ENCODE data around the gene FAM156B.
"Not testable (repeated sequence)": the region's sequence is repeated elsewhere in the genome, so short reads cannot be mapped to it uniquely, and the experiment has no call there.

The FAM156B gene

DNA sequence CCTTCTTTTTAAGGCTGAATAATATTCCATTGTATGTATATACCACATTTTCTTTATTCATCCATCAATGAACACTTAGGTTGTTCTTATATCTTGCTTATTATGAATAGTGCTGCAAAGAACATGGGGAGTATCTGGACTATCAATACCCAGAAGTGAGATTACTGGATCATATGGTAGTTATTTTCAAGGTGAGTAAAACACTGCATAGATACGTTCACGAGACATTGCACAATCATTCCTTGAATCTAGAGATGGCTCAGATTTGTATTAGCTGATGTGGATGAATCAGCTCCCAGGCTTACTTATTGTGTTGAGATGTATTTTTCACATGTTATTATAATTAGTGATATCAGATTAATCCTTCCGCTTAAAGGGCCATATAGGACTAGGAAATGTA lies 17.6 kb downstream of the FAM156B start:
- in situ Hi-C loops (cut with MboI; ENCODE audit: low sequenced_read_pairs), result not testable (repeated sequence)

DNA sequence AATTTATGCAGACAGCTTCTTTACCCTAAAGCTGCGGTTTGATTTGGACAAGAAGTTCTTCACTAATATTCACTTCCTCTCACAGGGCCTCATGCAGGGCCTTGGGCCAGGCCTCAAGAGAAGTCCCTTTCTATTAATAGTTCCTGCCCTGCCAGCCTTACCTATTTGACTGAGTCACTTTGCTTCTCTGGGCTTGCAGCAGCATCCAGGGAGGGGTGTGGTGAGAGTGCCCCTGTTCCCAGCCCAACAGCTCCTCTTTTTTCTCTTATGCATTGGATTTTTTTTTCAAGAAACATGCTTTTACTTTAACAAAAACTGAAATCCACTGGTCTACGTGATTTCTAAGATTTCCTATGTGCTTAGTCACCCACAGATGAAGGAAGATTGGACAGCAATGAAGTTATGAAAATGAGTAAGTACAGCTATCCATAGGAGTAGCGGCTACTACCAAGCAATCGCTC lies 26.7 kb downstream of the FAM156B start:
- in situ Hi-C loops (cut with MboI; ENCODE audit: low sequenced_read_pairs), result no loop called here

DNA sequence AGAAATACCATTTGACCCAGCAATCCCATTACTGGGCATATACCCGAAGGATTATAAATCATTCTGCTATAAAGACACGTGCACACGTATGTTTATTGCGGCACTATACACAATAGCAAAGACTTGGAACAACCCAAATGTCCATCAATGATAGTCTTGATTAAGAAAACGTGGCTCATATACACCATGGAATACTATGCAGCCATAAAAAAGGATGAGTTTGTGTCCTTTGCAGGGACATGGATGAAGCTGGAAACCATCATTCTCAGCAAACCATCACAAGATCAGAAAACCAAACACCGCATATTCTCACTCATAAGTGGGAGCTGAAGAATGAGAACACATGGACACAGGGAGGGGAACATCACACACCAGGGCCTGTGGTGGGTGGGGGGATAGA lies 33.1 kb downstream of the FAM156B start:
- in situ Hi-C loops (cut with MboI; ENCODE audit: low sequenced_read_pairs), result not testable (repeated sequence)

DNA sequence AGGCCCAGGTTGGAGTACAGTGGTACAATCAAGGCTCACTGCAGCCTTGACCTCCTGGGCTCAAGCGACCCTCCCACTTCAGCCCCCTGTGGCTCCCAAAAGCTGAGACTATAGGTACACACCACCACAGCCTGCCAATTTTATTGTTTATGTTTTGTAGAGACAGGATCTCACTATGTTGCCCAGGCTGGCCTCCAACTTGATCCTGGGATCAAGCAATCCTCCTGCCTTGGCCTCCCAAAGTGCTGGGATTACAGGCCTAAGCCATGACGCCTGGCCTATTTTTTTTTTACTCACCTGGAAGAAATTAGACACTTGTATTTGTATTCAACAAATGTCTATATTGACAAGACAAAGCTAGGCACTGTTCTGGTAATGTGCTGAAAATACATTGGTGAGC lies 36.1 kb downstream of the FAM156B start:
- in situ Hi-C loops (cut with MboI; ENCODE audit: low sequenced_read_pairs), result no loop called here

DNA sequence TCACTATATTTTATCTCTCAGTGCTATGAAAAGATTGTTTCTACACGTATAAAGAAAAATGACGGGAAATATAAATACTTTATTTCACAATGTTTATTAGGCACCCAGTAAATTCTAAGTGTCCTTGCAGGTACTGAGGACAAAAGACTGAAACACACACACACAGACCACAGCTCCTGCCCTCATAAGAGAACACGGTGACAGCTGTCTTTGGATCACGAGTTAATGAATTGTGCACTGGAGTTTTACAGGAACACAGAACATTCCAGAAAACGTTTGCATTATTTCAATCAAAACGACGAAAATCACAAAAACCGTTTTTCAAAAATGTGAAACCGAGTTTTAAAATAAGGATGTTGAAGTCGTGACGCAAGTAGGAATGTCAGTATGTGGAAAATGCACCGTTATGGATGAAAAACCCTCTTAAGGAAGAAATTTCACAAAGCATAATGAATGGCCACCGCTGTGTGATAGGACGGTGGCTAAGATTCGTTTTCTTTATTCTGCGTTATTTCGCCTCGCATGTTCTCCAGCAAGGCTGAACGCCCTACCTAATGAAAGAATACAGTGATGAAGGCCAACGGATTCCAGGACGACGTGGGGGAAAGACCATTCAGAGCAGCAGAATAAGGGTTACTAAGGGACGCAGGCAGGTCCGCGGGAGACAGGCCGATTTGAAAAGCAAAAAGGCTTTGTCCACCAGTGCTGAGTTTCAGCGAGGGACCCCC lies 37.0 kb downstream of the FAM156B start:
- in situ Hi-C loops (cut with MboI; ENCODE audit: low sequenced_read_pairs), result no loop called here

DNA sequence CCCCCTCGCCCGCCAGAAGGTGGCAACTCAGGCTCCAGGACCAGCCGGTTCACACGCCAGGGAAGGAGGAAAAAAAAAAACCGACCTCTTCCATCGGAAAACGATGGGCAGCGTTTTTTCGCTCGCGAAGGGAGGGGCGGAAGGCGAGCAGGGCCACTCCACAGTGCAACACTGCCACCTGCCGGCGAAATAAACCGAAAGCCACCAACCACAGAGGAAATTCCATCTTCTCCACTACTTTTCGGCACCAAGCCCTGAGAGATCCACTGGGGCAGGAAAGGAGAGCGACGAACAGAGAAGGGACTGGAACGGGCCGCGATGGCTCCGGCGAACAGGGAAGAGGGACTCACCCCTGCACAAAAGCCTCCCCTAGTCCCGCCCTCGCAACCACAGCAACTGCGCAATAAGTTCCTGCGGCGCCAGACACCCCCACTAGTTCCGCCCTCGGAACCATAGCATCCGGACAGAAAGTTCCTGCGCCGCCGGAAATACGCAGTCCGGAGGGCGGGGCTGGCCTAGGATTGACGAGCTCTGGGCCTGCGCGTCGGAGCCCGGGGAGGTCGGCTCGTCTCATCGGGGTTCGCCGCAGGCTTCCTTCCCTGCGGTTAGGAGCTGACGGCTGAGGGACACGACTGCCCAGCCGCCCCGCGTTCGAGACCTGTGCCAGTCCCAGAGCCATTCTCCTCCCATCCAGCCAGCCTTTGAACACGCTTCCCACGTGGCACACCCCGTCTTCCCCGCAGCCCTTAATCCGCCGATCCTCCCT lies 37.8 kb downstream of the FAM156B start:
- in situ Hi-C loops (cut with MboI; ENCODE audit: low sequenced_read_pairs), result no loop called here

DNA sequence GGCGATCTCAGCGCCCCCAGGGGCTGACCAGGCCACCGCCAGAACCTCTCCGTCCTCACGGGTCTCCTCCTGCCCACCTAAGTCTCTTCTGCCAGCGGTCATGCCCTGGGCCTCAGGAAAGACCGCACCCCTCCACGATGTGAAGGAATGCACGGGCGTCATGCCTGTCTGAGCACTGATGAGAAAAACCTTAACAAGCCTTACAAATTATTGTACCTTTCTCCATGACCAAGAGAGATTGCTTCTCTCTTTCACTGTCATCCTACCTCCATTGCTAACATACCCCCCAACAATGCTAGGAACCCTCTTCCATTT lies 38.3 kb downstream of the FAM156B start:
- in situ Hi-C loops (cut with MboI; ENCODE audit: low sequenced_read_pairs), result not testable (repeated sequence)

DNA sequence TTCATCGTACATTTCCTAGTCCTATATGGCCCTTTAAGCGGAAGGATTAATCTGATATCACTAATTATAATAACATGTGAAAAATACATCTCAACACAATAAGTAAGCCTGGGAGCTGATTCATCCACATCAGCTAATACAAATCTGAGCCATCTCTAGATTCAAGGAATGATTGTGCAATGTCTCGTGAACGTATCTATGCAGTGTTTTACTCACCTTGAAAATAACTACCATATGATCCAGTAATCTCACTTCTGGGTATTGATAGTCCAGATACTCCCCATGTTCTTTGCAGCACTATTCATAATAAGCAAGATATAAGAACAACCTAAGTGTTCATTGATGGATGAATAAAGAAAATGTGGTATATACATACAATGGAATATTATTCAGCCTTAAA lies 43.6 kb downstream of the FAM156B start:
- in situ Hi-C loops (cut with MboI; ENCODE audit: low sequenced_read_pairs), result not testable (repeated sequence)

DNA sequence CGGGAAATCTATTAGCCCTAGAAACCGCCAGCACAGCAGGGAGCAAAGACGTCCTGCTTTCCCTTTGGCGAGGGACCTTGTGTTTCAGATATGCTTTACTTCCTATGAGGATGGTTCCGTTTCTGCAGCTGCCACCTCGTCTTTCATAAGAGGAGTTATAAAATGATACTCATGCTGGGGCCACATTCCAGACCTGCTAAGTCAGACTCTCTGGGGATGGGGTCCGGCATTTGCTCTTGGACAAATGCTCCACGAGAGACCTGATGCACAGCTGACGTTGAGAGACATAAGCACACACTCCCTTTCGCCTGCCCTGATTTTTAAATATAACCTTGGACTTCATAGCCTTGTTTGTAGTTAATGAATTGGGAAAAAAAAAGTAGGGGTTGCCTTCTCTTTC lies 44.6 kb downstream of the FAM156B start:
- in situ Hi-C loops (cut with MboI; ENCODE audit: low sequenced_read_pairs), result not testable (repeated sequence)

DNA sequence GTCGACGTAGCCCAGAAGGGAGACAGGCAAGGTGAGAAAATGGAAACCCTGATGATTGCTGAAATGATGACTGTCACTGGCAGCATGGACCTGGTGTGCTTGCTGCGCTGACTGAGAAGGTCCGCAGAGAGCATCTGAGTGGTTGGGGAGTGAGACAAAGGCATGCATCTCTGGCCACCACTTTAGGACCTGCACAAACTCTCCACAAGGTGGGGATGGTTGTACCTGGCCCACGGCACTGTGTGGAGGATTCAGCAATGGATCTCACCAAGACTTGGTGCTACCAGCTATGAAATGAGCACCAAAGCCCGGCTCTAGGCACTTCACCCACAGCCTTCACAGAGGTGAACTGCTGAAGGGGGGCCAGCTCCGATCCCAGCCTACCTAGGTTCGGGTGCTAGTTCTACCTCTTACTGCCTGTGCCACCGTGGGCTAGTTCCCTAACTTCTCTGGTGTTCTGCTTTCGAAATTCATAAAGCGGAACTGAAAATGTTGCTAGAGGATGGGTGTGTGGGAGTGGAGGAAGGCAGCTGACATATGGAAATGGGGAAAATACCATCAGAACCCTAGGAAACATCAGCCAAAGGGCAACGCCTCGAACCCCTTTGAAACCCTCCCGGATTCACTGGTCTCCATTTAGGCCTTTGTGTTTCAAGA lies 48.8 kb downstream of the FAM156B start:
- in situ Hi-C loops (cut with MboI; ENCODE audit: low sequenced_read_pairs), result not testable (repeated sequence)

DNA sequence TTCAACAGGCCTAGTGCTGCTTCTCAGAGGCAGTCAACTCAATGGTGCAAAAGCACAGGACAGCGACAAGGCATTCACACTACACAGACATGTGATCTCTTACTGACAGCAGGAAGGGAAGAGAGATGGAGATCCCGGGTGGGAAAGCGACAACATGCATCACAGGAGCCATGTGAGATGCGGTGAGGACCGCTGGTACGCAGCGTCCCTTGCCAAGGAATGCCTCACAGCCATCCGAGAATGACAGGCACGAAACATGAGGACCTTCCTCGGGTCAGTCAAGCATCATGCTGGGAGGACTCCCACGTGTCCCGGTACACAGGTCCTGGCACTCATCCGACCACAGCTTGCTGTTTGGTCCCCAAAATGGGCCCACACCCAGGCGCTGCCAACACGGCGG lies 50.4 kb downstream of the FAM156B start:
- in situ Hi-C loops (cut with MboI; ENCODE audit: low sequenced_read_pairs), result not testable (repeated sequence)

DNA sequence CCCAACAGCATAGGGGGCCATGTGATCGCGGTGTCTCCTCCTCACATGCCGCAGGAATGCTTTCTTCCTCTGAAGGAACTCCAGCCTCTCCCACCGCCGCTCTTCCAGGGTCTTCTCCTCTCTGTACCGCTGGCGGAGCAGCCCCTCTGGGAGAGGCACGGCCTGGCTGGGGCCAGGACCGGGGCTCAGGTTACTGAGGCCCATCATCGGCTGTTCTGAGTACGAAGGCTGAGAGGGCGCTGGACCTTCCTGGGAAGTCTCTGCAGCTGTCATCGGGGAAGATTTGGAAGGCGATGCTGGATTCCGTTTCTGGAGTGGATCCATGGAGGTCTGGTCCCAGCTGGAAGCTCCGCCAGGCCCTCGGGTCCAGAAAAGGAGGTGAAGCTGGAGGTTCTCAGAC lies 51.1 kb downstream of the FAM156B start:
- in situ Hi-C loops (cut with MboI; ENCODE audit: low sequenced_read_pairs), result not testable (repeated sequence)

DNA sequence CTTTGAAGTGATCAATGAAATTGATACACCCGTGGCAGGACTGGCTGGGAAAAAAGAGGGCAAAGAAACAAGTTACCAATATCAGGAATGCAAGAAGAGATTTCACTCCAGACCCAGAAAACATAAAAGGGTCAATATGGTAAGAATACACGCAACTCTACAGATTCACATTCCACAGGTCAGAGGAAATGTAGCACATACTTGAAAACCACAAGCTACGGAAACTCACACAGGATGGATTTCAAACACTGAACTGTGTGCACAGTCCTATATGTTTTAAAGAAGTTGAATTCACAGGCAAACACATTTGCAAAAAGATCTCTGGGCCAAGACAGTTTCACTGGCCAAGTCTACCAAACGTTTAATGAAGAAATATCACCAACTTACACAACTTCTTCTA lies 52.2 kb downstream of the FAM156B start:
- in situ Hi-C loops (cut with MboI; ENCODE audit: low sequenced_read_pairs), result not testable (repeated sequence)

DNA sequence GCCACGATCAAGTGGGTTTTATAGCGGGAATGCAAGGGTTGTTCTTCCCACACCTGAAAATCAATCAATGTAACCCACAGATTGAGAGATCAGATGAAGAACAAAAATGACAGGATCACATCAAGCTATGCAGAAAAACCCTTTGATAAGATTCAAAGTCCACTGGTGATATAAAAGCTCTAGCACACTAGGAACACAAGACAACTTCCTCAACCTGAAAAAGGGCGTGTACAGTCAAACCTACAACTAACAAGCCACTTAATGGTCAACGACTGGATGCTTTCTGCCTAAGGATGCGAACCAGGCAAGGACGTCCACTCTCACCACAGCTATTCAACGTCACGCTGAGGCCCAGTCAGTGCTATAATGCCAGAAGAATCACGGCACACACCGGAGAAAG lies 52.8 kb downstream of the FAM156B start:
- in situ Hi-C loops (cut with MboI; ENCODE audit: low sequenced_read_pairs), result not testable (repeated sequence)
